GM13976 (cell line): ENCODE data around the gene CFAP70.
"Not testable (repeated sequence)": the region's sequence is repeated elsewhere in the genome, so short reads cannot be mapped to it uniquely, and the experiment has no call there.

Experiments used
- DNase-seq: peaks from one replicate; pipeline ENCODE4 v3.0.0; 2012; ENCODE audit warnings: low spot score
- CTCF ChIP-seq: IDR thresholded peaks from 2 replicates; pipeline ENCODE4 v1.5.1; 2012; ENCODE audit warnings: borderline replicate concordance, mild to moderate bottlenecking; ENCODE audit not compliant: insufficient read depth; ENCODE audit errors: extremely low read depth, missing control alignments, control extremely low read depth
- in situ Hi-C: fragments of 300-500 bp; cut with MboI; formaldehyde crosslinking; loops from one replicate; pipeline ENCODE4 v1.12.0; 2022; ENCODE audit warnings: low sequenced_read_pairs, mixed read lengths, inconsistent platforms; ENCODE audit not compliant: unreplicated experiment

CFAP70 gene

GRCh38 chr10:73344269-73344668 lies 14.4 kb downstream of the CFAP70 start:
- in situ Hi-C loops = no loop called here
- no peak for DNase-seq
- no peak for TF ChIP-seq CTCF

GRCh38 chr10:73340121-73340520 lies 18.5 kb downstream of the CFAP70 start:
- TF ChIP-seq CTCF = no peak
- DNase-seq = no peak
- in situ Hi-C loops = no loop called here

GRCh38 chr10:73339436-73339835 lies 19.2 kb downstream of the CFAP70 start:
- in situ Hi-C loops = no loop called here
- DNase-seq = no peak

GRCh38 chr10:73338801-73339368 lies 19.8 kb downstream of the CFAP70 start:
- no peak for TF ChIP-seq CTCF
- no peak for DNase-seq
- in situ Hi-C loops = no loop called here

More at GRCh38 chr10:73339436-73339835, 19.2 kb downstream of the CFAP70 start:
- no peak for TF ChIP-seq CTCF

- no peak for DNase-seq
- in situ Hi-C loops = no loop called here
- no peak for TF ChIP-seq CTCF
Observed at GRCh38 chr10:73333202-73333601, 25.5 kb downstream of the CFAP70 start.

GRCh38 chr10:73332379-73332778 lies 26.3 kb downstream of the CFAP70 start:
- DNase-seq = no peak
- TF ChIP-seq CTCF = no peak
- in situ Hi-C loops = no loop called here

- DNase-seq, in situ Hi-C loops: not testable (repeated sequence)
Observed at GRCh38 chr10:73328523-73328922, 30.1 kb downstream of the CFAP70 start.

GRCh38 chr10:73325290-73325689 lies 33.4 kb downstream of the CFAP70 start:
- DNase-seq, in situ Hi-C loops: not testable (repeated sequence)

GRCh38 chr10:73323582-73323981 lies 35.1 kb downstream of the CFAP70 start:
- in situ Hi-C loops, DNase-seq: not testable (repeated sequence)
